Measurements from ENCODE around the gene HS3ST5. TPM values are rescaled to one million over a fixed set of nuclear protein-coding genes. Genes with fewer than 3 reads are reported as not detected.

Gene HS3ST5
- total RNA-seq, 1 donor from 2014 or later = not detected

DNA sequence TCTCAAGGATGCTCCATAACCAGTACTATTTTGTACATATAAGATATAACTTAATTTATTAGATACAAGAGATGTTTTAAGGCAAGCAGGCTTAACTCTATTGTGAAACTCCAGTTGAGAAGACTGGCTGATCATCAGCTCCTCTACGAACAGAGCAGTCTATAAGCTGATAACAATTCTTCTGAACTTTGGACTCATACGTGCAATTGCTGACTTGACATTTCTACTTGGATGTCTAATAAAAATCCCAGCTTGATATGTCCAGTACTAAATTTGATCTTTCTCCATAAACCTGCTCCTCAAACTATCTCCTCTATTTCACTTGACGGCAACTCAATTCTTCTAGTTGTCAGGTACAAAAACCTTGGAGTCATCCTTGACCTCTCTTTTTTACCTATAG, 141.9 kb downstream of the HS3ST5 start:
- intact Hi-C loops (cut with micrococcal nuclease) = no loop called here

DNA sequence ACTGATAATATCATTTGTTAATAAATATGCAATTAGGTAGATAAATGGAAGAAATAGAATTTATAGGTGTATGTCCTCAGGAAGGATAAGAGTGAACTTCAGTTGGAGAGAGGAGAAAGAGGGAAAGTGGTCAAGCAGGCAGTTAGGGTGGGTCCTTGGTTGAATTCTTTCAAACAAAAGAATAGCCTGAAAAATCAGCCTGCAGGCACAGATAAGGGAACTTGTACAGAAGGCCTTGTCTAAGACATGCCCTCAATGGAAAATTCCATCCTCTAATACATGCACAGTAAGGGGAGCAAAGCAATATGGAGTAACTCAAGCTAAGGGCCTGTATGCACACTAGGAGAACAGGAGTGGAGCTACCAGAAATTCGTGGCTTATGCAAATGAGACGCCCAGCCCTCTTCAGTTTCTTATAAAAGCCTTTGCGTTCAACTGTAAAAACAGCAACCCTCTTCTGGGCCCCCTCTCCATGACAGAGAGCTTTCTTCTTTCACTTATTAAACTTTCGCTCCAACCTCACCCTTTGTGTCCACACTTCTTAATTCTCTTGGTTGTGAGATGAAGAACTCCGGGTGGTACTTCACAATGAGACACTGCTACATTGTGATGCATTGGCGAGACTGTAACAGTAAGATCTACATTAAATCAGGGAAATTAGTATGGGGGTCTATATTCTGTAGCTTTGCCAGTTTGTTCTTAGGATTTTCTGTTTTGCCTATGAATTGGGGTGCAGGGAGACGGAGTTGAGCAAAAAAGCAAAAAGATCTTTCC, 147.0 kb downstream of the HS3ST5 start:
- intact Hi-C loops (cut with micrococcal nuclease) = no loop called here

DNA sequence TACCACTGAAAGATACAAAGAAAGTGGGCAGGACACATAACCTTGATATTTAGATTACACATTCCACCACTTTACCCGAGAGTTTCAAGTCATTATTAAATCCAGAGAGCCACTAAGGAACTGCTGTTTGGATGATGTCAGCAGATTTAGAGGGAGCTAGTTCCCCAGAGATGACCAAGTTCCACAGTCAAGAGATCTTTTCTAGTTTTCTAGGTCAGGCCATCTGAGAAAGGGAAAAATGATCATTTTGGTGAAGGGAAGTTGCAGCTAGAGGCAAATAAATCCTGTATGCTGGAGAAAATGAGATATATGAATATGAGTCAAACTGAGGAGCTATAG, 147.8 kb downstream of the HS3ST5 start:
- intact Hi-C loops (cut with micrococcal nuclease) = no loop called here

DNA sequence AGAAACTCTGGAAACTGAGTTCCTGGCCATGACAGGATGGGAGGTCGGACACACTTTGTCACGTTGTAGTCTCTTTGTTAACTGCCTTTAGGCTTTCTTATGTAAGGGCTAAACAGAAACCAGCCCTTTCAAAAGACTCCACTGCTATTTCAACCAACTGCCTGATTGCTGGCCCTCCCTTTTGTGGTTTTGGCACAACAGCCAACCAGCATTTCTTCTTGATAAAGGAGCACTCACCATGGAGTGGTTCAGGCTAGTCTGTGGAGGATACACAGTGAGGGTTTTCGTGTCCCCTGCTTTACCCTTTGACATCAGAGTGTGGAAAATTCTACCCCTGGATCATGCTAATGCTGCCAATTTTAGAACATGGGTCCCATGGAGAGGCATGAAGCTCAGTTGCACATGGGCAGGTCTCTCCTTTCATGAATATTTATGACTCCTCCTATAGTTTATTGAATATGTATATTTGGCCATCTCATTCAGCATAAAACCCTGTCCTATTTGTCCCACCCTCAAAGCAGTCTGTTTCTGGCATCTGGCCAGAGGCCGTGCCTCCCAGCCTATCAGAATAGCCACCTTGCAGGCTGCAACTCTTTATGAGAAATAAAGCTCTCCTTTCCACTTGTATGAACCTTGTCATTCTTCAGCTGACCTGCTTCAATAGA, 148.3 kb downstream of the HS3ST5 start:
- intact Hi-C loops (cut with micrococcal nuclease) = no loop called here

DNA sequence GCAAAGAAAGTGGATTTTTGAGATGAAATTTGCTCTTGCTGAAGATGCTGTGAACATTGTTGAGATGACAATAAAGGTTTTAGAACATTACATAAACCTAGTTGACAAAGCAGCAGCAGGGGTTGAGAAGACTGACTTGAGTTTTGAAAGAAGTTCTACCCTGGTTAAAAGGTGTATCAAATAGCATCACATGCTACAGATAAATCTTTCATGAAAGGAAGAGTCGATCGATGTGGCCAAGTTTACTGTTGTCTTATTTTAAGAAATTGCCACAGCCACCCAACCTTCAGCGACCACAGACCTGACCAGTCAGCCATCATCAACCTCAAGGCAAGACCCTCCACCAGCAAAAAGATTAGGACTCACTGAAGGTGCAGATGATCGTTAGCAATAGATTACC, 155.3 kb downstream of the HS3ST5 start:
- intact Hi-C loops (cut with micrococcal nuclease) = no loop called here

DNA sequence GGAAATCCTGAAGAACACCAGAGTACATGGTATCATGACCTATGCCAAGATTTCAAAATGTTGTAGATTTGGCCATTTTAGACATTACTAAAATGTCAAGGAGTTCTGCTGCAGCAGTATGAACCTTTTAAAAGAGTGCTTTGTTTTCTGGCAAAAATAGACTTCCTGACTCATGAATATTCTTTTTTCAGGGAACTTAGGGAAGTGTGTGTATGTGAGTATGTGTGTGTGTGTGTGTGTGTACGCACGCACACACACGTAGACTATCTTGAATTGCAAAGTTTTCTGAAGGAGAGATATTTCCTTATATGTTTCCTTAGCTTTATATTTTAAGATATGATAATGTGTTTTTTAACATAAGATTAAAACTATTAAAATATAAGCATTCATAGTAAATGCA, 161.2 kb downstream of the HS3ST5 start:
- intact Hi-C loops (cut with micrococcal nuclease) = no loop called here

DNA sequence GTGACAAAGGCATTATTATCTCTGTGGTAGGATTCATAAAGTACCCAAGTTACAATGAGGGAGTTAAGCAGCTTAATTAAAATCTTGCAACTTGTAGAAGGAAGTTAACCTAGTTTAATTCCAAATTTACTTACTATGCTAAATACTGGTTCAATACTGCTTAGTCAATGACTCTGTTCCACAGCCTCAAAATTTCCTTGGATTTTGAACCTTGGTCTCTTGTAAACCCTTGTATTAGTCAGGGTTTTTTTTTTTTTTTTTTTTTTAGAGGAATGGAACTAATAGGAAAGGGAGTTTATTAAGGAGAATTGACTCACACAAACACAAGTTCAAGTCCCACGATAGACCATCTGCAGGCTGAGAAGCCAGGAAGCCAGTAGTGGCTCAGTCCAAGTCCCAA, 163.4 kb downstream of the HS3ST5 start:
- intact Hi-C loops (cut with micrococcal nuclease) = no loop called here

DNA sequence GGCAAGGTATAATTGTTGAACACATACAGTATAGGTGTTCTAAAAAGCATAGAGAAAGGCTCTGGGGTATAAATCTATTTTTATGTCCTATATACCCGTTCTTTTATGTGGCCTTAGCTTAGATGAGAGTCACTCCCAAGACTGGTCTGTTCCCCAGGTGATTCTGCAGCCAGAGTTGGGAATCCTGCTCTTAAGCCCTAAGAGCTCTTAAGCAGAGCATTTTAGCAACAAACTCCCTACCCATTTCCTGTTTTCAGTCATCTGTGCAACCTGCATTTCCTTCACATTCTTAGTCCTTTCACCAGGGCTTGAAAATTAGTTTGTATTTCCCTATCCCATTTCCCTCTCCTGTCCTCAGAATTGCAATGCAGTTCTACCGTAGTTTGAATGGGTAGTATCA, 166.1 kb downstream of the HS3ST5 start:
- intact Hi-C loops (cut with micrococcal nuclease) = no loop called here

DNA sequence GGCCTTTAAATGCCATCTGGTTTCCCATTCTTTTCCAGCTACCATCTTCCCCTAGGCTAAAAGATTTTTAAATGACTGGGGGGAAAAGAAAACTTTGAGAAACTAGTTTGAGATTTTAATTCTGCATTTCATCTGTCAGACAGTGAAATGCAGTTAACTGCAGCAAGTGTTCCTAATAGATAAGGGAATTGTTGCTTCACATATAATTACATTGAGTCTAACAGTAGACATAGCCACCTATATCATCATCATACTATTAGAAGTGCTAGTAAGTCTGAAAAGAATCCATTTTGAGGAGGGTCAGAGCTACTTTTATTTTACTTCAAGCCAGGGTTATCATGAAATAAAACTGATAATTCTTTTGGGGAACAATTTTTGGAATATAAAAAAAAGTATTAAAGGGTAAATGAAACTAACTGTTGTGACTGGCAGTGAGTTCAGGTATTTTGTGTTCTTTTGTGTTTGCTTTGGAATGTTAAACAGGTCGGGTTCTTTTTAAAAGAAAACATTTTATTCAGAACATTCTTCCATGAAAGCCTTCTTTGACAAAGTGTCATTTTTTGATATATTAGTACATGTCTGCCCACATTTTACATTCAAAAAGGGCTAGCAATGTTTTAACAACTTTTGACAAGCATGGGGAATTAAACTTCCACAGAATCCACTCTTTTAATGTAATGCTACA, 170.1 kb downstream of the HS3ST5 start:
- intact Hi-C loops (cut with micrococcal nuclease) = no loop called here

DNA sequence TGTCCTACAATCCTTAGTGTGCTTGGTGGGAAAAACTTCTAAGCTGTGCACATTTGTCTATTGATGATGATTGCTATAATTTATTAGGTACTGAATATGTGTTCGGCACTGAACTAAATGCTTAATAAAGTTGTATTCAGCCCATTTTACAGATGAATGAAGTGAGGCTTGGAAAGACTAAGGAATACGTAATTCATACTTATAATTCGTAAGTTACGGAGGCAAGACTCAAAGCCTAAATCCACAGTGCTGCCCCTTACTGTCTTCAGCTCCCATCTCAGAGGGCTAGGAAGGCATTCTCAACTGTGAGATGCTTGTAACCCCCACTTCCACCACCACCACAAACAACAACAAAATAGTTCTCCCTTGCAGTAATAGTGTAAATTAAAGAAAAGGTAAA, 171.3 kb downstream of the HS3ST5 start:
- intact Hi-C loops (cut with micrococcal nuclease) = no loop called here

DNA sequence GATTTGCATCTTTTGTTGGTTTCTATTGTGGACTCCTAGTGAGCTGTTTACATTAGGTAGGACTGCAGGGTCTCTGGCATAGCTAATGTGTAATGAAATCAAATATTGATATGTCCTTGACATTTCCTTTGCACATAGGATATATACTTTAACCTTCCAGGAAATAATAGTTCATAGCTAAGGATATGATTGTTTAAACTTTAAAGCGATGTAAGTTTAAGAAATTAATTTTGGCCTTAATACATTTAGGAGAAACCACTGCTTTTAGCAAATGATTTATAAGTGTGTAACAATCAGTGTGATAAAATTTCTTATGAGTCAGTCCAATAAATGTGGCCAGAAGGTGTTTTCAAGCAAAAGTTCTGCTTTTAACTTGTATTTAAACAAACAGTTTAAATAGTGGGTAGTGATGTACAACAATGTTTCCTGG, 171.8 kb downstream of the HS3ST5 start:
- intact Hi-C loops (cut with micrococcal nuclease) = no loop called here

DNA sequence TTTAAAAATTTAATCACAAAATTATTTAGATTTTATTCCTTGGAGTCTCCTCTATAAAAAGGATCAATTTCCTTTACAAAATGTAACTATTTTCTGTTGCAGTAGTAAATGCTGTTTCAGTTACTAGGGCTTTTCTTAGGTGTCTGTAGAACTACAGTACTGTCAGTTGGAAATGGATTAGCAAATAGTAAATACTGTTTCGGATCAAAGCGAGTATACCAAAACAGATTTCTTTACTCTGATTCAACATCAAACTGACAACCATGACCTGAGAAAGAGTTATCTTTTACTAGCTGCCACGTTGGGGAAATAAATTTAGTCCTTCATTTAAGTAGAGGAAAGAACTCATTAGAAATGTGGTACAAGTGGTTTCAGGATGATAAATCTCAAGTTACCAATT, 172.5 kb downstream of the HS3ST5 start:
- intact Hi-C loops (cut with micrococcal nuclease) = no loop called here

DNA sequence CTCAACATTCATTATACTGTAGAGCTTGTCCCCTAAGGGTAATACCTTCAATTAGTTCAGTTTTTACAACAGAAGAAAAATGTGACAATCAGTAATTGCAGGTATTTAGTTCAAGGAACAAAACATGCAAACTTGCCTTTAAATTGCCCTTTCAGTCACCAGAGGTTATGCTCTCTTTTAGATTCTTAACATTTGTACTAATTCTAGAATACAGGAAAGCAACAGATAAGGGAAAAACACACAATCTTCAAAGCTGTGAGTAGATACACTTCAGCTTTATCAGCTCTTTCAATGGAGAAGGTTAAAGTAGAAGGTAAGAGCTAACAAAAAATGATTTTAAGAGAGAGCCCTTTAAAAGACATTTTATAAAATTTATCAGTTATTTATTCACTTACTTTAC, 173.1 kb downstream of the HS3ST5 start:
- intact Hi-C loops (cut with micrococcal nuclease) = no loop called here

DNA sequence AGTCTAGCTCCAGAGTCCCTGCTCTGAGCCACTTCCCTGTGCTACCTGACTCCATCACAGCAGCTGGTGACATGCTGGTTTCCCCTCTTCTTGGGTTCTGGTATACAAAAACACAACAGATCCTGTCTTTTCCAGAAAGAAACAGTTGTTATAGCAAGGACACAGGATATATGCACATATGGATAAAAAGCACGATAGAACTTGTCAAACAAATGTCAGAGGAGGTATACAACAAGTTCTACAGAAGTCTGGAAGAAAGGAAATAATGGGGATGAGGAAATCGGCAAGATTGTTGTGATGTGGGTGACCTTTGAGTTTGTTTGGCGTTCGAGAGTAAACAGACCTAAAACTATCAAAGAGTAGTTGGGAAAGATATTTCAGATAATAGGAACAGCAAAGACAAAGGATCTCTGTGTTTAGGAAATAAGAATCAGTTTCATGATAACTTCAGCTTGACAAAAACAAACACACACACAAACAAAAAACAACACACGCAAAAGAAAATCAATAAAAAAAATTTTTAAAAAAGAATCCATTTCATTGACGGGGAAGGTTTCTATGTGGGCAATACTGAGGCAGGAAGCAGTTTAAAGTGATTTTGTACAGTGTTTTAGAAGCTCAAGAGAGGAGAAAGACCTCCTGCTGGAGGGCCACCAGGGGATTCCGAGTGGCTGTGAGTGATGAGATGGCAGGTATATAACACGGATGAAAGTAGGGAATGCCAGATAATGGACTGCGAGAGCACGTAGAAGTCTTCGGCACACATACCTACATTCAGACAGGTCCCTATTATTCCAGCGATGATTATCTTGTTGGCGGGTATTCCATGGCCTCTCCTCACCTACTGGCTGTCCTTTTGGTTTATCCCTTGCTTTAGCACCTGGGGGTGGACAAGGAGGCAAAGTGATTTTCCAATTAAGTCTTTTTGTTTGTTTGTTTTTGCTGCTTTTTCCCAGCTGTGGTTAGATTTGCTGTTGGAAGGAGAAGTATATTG, 174.9 kb downstream of the HS3ST5 start:
- intact Hi-C loops (cut with micrococcal nuclease) = no loop called here

DNA sequence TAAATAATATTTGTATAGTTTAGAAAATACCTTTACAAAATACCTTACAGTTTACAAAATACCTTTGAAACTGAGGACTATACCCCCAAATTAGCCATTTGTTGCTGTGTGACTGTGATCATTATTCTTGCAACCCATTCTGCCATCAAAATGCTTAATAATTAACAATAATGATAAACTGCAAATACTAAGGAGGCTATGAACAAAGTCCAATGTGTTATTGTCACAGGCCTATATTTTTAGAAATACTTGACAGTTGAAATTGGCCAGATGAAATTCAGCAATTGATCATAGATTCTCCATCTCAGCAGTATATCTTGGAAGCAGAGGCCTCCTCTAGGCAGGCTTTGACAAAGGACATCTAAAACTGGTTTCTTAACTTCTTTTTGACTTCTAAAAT, 178.6 kb downstream of the HS3ST5 start:
- intact Hi-C loops (cut with micrococcal nuclease) = no loop called here

DNA sequence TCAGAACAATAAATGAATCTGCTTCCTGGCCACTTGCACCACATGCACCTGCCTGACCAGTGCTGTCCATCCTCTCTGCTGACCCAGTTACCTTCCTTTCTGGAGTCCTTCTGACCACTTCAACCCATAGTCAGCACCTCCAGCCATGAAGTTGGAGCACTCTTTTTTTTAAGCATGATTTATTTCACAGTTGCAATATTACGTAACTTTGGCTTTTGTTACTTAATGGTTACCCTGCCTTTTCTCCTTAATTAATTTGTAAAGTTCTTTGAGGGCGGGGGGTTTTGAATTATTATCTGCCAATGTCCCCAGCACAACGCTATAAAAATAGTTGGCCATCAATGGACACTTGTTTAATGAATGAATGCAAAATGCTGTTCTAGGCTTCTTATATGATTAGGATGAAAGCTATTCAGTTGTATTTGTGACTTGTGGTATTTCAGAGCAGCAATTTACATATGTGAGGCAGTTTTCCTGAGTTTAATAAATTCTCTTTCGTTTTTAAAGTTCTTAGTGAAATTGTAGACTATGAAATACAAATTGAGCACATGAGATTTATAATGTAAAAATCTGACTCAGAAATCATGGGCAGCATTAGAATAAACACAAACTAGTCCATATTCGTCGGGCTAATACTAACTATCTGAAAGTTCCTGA, 180.0 kb downstream of the HS3ST5 start:
- intact Hi-C loops (cut with micrococcal nuclease) = no loop called here

DNA sequence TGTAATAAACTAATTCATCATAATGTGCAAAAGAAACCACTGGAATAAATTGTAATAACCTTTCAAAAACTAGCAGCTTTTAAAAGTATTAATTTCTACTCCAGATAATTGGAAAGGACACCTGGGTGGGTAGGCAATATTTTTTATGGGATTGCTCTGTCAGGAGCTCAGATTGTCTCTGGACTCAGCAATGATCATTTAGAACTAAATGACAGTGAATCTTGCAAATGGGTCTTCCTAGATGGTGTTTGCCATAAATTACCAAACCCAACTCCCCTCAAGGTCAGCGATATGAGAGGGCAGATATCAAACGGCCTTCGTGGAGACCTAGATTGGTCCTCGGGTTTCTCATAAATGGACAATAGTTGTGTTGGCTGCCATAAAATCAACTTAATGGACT, 181.9 kb downstream of the HS3ST5 start:
- intact Hi-C loops (cut with micrococcal nuclease) = no loop called here

DNA sequence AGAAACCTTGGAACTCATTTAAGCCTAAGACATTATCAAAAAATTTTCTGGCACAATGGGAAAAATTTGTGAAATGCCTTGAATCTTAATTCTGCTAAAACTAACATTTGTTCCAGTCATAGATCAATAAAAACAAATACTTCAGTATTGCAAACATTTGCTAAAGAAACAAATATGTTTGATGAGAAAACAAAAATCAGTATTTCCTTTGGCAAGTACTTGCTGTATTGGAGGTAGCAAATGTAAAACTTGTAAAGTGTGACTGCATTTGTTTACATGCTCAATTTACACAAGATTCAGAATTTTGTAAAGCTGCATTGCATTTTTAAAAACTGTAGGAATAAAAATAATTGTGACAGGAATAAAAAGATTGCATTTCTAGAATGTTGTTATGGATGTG, 183.1 kb downstream of the HS3ST5 start:
- intact Hi-C loops (cut with micrococcal nuclease) = no loop called here

DNA sequence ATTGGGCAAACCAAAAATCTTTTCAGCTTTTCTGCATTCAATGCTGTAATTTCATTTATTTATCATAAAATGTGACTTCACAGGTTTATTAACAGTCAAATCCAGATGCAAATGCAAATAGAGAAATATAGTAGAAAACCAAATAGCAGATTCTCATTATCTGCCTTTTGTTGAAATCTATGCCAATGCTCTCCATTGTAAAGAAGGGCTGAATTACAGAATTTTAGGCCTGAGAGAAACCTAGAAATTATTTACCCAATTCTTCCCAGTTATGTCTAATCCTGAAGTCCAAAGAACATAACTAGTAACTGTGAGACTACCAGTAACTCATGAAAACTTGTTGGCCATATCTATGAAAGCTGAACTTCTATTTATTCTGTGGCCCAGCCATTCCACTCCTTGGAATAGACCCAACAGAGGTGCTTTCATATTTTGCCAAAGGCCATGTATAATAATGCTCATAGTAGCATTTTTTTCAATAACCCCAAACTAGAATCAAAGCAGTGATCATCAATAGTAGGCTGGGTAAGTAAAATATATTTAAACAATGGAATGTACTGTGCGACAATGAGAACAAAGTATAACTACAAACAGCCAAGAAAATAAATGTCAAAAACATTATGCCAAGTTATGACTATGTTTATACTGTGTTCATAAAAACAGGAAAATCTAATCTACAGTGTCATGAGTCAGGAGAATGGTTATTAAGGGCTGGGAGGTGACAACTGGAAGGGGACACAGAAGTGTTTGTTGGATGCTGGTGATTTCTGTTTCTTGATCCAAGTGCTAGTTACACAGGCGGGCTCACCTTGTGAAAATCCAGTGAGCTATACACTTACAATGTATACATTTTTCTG, 183.8 kb downstream of the HS3ST5 start:
- intact Hi-C loops (cut with micrococcal nuclease) = no loop called here

DNA sequence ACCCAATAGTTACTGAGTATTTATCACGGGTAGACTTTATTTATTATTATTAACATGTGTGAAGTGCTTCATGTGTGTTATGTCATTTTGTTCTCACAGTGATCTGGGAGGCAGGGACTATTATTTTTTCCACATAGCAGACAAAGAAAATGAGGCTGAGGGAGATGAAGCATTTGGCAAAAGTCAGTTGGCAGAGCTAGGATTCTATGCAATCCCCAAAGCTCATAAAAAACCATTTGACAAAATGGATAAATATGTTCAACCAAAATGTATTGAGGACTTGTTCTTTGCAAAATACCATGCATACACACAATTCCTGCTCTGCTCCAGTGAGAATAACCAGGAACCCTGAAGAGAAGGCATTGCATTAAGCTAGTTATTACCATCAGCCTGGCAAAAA, 184.4 kb downstream of the HS3ST5 start:
- intact Hi-C loops (cut with micrococcal nuclease) = no loop called here

Measured in T-helper 1 cell treated with Interleukin-12 subunit alpha and Interleukin-12 subunit beta and Interleukin-4 antibody, amounts not matched to agents 30 ng/mL and 1 ng/mL, for 36 hours (primary cell).